Stimulated activated CD8-positive, alpha-beta memory T cell treated with anti-CD3 and anti-CD28 coated beads, Interleukin-12 subunit alpha, Interleukin-12 subunit beta, amount 100 ng/mL, for 24 hours (primary cell): ENCODE results near the gene AMZ1.

ENCODE experiments used
- DNase-seq: peaks from one replicate; pipeline ENCODE4 v3.0.0-alpha.2; 2020; ENCODE audit errors: extremely low read depth

AMZ1 gene

GRCh38 chr7:2687881-2688318, at the start of gene AMZ1:
TSS of gene AMZ1 (plus strand) at chr7:2688202. CDS start at chr7:2700452, 12,250 bp downstream.
- DNase-seq: no peak

DNA sequence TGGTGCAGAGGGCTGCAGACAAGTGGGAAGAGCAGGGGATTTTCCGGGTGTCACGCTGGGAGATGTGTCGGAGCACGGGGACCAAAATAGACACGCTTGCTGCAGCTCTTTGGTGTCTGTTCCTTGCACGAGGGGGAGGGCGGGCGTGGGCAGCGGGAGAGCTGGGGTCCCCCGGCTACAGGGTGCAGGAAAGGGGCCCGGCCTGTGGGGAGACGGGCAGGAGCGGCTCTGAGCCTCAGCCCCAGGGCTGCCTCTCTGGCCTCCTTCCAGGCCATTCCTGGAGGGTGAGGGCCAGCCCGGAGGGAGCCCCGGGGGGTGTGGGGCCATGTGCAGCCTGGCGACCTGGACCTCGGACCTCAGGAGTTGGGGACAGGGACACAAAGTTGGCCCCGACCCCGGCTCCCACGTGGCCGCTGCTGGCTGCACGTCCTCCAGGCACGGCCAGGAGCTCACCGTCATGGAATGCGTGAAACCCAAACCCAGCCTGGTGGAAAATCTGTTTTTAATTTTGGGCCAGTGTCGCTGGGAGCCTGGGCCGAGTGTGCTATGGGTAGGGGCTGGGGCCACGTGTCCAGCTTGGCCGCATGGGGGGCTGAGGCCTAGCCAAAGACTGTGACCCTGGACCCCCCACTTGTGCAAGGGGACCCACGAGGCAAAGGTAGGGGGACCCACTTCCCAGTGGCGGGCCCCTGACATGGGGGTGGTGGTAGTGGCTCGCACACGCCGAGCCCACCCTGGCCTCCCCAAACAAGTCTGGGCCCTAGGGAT, 49.6 kb upstream of the AMZ1 start:
- DNase-seq: no peak

DNA sequence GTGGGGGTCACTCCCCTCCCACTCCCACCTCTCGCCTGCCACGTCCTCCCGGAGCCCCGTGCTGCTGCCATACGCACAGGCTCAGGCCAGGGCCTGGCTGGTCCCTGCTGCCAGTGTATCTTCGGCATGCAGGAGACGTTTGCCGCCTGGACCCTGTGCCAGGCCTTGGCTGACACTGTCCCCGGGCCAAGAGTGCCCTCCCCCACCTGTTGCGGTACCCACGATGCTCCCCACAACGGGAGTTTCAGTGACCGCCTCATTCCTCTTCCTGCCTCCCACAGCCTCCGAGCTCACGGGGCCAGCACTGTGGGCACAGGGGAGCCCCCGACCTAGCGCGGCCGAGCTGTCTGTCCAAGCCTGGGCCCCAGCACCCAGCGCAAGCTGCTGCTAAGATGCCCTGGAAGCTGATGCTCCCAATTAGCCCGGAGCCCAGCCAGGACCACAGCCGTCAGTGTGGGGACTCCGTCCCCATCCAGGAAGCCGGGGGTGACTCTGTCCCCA, 48.8 kb upstream of the AMZ1 start:
- DNase-seq: no peak

GRCh38 chr7:2639695-2640481, 48.1 kb upstream of the AMZ1 start:
- DNase-seq: no peak

DNA sequence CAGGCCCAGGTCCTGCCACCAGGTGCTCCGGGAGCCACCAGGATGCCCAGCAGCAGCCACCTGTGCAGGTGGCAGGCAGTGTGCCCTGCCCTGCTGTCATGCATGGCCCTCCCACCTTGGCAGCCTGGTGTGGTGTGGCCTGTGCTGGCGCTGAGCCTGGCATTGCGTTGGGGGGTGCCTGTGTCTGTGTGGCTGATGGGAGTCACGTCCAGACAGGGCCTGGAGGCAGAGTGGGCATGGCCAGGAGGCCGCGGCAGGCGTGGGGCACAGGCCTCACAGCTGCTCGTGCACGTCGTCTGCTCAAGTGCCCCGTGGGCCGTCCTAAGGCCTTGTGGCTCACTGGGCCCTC, 47.5 kb upstream of the AMZ1 start:
- no peak for DNase-seq

- no peak for DNase-seq
Observed at GRCh38 chr7:2640846-2641316, 47.1 kb upstream of the AMZ1 start.

GRCh38 chr7:2641406-2642393, 46.3 kb upstream of the AMZ1 start:
- DNase-seq: no peak

DNA sequence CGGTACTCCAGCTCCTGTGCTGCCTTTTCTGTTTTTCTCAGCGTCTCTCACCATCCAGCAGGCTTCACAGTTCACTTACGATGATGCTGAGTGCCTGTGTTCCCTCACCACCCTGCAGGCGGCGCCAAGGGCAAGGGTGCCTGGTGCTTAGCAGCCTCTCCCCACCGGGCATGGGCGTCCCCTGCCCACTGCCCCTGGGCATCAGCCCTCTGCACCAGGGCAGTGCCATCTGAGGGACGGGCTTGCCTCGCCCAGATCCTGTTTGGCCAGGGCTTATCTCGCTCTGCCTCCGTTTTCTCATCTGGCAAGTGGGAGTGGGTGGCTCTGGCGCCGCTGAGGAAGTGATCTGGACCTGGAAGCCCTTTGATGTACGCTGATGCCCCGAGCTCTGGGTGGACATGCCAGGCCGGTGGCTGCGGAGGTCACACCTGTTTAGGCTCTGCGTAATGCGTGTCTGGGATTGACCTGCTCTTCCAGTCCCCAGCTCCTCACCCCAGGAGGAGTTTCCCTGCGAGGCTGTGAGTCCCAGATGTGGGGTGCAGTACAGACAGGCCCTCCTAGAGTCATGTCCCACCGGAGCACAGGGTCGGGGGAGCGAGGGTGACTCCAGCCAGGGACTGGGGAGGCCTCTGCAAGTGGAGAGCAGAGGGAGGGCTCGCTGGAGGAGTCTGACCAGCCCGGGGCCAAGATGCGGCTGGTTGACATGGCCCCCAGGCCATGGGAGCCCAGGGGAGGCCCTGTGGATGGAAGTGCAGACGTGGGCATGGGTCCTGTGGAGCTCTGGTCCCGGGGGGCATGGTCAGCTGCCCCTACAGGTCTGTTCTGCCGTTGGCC, 44.4 kb upstream of the AMZ1 start:
- DNase-seq: no peak

- DNase-seq: no peak
Observed at GRCh38 chr7:2644220-2644561, 43.8 kb upstream of the AMZ1 start.

DNA sequence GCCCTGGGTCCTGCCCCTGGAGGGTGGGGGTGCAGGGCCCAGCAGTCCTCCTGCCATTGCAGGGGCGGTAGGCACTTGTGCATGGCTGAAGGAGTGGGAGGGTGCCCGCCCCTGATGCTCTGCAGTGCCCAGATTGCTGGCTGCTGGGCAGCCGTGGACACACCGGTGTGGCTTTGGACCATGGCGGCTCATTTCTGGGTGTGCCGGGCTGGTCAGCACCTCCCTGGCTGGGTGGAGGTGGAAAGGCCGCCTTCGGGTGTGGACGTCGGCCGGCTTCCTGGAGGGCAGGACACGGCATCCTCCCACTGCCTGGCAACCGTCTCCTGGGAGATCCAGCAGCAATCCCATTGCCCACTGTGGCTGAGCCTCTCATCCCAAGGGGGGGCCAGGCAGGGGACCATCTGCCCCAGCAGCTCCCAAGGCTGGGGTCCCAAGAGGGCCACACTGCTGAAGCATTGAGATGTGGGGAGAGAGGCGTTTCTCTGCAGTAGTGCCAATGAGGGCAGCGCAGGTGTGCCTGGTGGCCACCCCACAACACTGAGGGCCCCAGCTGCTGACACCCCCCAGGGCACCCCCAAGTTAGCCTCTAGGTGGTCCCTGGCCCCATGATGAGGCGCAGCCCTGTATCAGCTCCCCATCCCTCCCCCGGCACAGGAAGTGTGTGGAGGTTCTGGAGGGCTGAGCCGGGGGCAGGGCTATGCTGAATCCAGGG, 43.3 kb upstream of the AMZ1 start:
- DNase-seq: no peak

DNA sequence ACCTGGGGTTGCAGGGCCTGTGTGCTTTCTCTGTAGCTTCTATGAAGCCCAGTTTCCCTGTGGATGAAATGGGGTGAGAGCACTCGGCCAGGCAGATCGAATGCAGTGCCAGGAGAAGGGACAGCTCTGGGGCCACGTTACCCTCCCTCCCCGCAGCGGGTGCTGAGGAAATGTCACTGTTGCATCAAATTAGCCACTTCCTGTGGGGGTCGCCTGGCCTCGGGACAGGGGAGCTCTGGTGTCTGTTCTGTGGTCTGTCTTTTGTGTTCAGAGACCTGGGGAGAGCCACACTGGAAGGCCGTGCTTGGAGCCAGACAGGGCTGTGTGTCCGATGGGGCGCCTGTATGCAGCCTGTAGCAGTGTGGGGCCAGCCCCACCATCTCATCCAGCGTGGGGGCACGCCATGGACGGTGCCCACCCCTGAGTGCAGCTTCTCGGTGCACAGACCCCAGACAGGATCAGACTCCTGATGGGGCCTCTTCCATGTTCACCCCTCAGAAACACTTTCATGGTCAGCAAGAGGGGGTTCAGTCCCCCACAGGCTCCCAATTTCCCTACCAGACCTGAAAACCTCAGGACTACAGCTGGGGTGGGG, 42.6 kb upstream of the AMZ1 start:
- no peak for DNase-seq

- no peak for DNase-seq
Observed at GRCh38 chr7:2646336-2646679, 41.7 kb upstream of the AMZ1 start.

DNA sequence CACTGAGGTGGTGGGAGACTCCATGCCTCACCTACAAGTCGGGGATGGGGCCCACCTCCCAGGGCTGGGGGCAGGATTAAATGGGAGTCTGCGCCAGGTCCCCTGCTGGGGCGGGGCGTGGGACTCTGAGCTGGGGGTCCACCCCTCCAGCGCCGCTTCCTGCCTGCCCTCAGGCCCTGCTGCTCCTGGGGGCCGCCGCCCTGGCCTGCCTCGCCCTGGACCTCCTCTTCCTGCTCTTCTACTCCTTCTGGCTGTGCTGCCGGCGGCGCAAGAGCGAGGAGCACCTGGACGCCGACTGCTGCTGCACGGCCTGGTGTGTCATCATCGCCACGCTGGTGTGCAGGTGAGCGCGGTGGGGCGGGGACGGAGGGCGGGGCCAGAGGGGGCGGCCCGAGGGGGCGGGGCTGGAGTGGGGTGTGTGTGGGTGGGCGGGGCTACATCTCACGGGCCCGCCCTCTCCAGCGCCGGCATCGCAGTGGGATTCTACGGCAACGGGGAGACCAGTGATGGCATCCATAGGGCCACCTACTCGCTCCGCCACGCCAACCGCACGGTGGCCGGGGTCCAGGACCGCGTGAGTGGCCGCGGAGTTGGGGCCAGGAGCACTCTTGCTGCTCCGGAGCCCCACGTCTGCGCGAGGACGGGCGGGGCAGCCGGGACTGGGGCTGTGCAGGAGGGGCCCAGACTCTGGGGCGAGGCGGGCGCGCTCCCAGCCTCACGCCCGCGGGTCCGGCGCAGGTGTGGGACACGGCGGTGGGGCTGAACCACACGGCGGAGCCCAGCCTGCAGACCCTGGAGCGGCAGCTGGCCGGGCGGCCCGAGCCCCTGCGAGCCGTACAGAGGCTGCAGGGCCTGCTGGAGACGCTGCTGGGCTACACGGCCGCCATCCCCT, 41.1 kb upstream of the AMZ1 start:
- DNase-seq: no peak

- no peak for DNase-seq
Observed at GRCh38 chr7:2647594-2648172, 40.3 kb upstream of the AMZ1 start.

- no peak for DNase-seq
Observed at GRCh38 chr7:2649139-2649838, 38.7 kb upstream of the AMZ1 start.

- no peak for DNase-seq
Observed at GRCh38 chr7:2649991-2650390, 38.0 kb upstream of the AMZ1 start.

- DNase-seq: no peak
Observed at GRCh38 chr7:2650451-2650850, 37.6 kb upstream of the AMZ1 start.

- no peak for DNase-seq
Observed at GRCh38 chr7:2651336-2651735, 36.7 kb upstream of the AMZ1 start.
